Measurements from ENCODE around the gene UBE2O. TPM values are rescaled to one million over a fixed set of nuclear protein-coding genes. Genes with fewer than 3 reads are reported as not detected.

UBE2O gene
- total RNA-seq, 1 donor from 2014 or later: 35.7 TPM

GRCh38 chr17:76481071-76481655 lies 28.2 kb upstream of the UBE2O start:
- no peak for DNase-seq
- peaks cover 16% of the 10 kb centered on the region for H3K4me1 ChIP-seq
- peaks cover 20% of the 10 kb centered on the region for H3K36me3 ChIP-seq
- H3K27ac ChIP-seq (replicated peaks): peak overlapping the region; percentile 38
- H3K27me3 ChIP-seq (ENCODE audit: low read depth): no peaks in the 10 kb centered on the region
- TF ChIP-seq CTCF (IDR thresholded peaks at IDR 0.05; ENCODE audit: borderline replicate concordance): no peak
- H3K9me3 ChIP-seq (replicated peaks): no peaks in the 10 kb centered on the region
- intact Hi-C loops (cut with micrococcal nuclease): no loop called here
- no peak overlapping the region for H3K4me3 ChIP-seq

- Histone ChIP-seq H3K36me3 (peaks cover 20% of the 10 kb centered on the region), H3K27me3 (ENCODE audit: low read depth) (no peaks in the 10 kb centered on the region), H3K4me1 (peaks cover 13% of the 10 kb centered on the region), H3K4me3 (no peak overlapping the region), H3K27ac (replicated peaks) (peak overlapping the region; percentile 38), H3K9me3 (replicated peaks) (no peaks in the 10 kb centered on the region)
- no peak for TF ChIP-seq CTCF (IDR thresholded peaks at IDR 0.05; ENCODE audit: borderline replicate concordance)
- DNase-seq: no peak
- intact Hi-C loops (cut with micrococcal nuclease): no loop called here
Measured at GRCh38 chr17:76480632-76481031, 27.7 kb upstream of the UBE2O start.

- TF ChIP-seq CTCF (IDR thresholded peaks at IDR 0.05; ENCODE audit: borderline replicate concordance): no peak
- intact Hi-C loops (cut with micrococcal nuclease): no loop called here
- H3K9me3 ChIP-seq (replicated peaks): no peaks in the 10 kb centered on the region
- no peaks in the 10 kb centered on the region for H3K27me3 ChIP-seq (ENCODE audit: low read depth)
- H3K4me1 ChIP-seq: peaks cover 3% of the 10 kb centered on the region
- peaks cover 24% of the 10 kb centered on the region for H3K36me3 ChIP-seq
- no peak overlapping the region for H3K27ac ChIP-seq (replicated peaks)
- no peak for DNase-seq
- no peak overlapping the region for H3K4me3 ChIP-seq
Measured at GRCh38 chr17:76479515-76480060, 26.6 kb upstream of the UBE2O start.

GRCh38 chr17:76478730-76479514 lies 26.0 kb upstream of the UBE2O start:
- H3K4me3 ChIP-seq: no peak overlapping the region
- no peak for DNase-seq
- no peak for TF ChIP-seq CTCF (IDR thresholded peaks at IDR 0.05; ENCODE audit: borderline replicate concordance)
- no peak overlapping the region for H3K27ac ChIP-seq (replicated peaks)
- intact Hi-C loops (cut with micrococcal nuclease): no loop called here
- H3K4me1 ChIP-seq: no peaks in the 10 kb centered on the region
- H3K9me3 ChIP-seq (replicated peaks): no peaks in the 10 kb centered on the region
- no peaks in the 10 kb centered on the region for H3K27me3 ChIP-seq (ENCODE audit: low read depth)
- peaks cover 31% of the 10 kb centered on the region for H3K36me3 ChIP-seq

GRCh38 chr17:76478097-76478496 lies 25.1 kb upstream of the UBE2O start:
- DNase-seq: no peak
- Histone ChIP-seq H3K36me3 (peaks cover 38% of the 10 kb centered on the region), H3K9me3 (replicated peaks) (no peaks in the 10 kb centered on the region), H3K4me3 (no peak overlapping the region), H3K4me1 (no peaks in the 10 kb centered on the region), H3K27me3 (ENCODE audit: low read depth) (no peaks in the 10 kb centered on the region), H3K27ac (replicated peaks) (no peak overlapping the region)
- no peak for TF ChIP-seq CTCF (IDR thresholded peaks at IDR 0.05; ENCODE audit: borderline replicate concordance)
- intact Hi-C loops (cut with micrococcal nuclease): no loop called here

Data from left ventricle myocardium inferior (tissue), 1 donor.